Activated CD4-positive, alpha-beta T cell treated with anti-CD3 and anti-CD28 coated beads, Interleukin-2, amount 50 U/mL, for 1 hour (primary cell): ENCODE results near the gene RNU4-1.

ENCODE experiments used
- DNase-seq: peaks from one replicate; pipeline ENCODE4 v3.0.0-alpha.2; 2020

The RNU4-1 gene

DNA sequence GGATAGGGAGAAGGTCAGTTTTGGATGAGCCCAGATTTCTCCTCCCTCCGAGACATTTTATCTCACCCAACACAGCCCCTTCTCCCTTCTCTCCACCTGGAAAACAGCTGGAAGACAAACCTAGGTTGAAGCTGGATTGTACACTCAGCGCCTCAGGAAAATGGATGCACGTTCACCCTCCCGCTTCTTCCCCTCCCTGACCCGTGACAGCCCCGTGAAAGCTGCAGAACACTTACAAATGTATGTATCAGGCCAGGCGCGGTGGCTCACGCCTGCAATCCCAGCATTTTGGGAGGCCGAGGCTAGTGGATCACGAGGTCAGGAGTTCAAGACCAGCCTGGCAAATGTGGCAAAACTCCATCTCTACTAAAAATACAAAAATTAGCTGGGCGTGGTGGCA is 5.5 kb downstream of the RNU4-1 start:
- no peak for DNase-seq

DNA sequence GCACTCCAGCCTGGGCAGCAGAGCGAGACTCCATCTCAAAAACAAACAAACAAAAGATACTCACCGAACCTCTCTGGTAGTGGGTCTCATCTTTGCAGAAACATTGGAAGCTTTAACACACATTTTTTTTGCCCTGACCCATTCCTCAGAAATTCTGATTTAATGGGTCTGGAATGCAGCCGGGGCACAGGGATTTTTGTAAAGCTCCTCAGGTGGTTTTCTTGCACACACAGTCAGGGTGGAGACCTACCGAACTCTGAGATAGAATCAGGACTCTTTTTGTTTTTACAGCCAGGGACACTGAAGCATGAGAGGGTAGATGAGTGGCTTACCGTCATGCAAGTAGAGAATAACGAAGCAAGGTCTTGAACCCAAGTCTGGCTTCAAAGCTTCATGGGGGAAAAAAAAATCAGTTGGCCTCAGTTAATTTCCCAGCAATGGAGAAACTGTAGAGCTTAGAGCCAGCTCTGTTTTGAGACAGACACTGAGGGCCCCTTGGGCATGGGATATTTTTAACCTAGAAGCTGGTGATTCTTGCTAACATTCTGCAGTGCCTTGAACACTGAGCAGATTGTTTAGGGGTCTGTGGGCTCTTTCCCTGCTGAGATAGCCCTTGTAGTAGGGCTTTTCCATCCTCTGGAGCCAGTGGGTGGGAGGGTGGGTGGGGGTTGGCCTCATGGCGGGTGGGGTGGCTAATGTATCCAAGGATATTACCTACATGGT is 6.1 kb downstream of the RNU4-1 start:
- DNase-seq: no peak

DNA sequence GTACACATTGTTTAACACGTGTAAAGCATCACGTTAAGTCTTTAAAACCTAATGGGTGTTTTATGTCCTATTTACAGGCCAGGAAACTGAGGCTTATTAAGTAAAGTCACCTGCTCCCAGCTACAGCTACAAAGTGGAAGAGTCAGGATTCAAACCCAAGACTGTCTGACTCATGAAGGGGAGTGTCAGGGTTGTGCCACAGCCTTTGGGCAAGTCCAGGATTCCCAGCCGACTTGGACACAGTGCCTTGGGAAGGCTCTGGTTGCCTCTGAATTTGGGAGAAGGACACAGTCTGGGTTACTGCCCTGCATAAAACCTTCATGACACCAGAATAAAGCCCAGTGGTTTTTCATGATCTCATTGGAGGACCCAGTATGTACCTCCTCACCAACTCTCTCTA is 8.7 kb downstream of the RNU4-1 start:
- no peak for DNase-seq

DNA sequence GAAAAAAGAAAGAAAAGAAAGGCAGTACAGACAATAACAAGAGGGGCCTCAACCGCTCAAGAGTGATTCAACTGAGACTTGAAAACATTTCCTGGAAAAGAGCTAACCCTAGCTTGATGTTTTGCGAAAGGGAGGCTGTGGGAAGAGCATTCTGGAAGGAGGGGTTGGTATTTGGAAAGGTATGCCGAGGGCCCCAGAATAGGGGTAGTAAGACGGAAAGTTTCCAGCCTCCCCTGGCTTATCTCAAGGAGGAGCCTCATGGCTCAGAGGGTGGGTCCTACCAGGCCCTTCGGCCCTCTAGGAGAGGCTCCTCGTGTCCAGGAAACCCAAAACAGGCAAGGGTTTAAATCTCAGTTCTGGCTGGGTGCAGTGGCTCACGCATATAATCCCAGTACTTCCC is 9.7 kb downstream of the RNU4-1 start:
- no peak for DNase-seq

DNA sequence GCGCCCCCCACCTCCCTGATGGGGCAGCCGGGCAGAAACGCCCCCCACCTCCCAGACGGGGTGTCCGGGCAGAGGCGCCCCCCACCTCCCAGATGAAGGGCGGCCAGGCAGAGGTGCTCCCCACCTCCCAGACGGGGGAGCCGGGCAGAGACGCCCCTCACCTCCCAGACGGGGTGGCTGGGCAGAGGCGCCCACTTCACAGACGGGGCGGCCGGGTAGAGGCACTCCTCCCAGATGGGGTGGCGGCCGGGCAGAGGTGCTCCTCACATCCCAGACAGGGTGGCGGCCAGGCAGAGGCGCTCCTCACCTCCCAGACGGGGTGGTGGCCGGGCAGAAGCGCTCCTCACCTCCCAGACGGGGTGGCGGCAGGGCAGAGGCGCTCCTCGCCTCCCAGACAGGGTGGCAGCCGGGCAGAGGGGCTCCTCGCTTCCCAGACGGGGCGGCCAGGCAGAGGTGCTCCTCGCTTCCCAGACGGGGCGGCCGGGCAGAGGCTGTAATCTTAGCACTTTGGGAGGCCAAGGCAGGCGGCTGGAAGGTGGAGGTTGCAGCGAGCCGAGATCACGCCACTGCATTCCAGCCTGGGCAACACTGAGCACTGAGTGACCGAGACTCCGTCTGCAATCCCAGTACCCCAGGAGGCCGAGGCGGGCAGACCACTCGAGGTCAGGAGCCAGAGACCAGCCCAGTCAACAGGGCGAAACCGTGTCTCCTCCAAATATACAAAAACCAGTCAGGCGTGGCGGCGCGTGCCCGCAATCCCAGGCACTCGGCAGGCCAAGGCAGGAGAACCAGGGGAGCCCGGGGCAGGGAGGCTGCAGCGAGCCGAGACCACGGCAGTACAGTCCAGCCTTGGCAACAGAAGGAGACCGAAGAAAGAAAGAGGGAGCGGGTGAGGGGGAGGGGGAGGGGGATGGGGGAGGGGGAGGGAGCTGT is 14.6 kb downstream of the RNU4-1 start:
- DNase-seq: no peak

DNA sequence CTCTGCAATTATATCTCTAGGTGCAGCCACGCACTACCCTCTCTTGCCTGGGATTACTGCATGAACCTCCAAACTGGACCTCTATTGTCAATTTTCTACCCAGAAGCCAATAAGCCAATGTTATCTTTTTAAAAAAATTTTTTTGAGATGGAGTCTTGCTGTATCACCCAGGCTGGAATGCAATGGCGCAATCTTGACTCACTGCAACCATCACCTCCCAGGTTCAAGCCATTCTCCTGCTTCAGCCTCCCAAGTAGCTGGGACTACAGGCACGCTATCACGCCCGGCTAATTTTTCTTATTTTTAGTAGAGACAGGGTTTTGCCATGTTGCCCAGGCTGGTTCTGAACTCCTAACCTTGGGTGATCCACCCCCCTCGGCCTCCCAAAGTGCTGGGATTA is 16.3 kb downstream of the RNU4-1 start:
- DNase-seq: no peak

DNA sequence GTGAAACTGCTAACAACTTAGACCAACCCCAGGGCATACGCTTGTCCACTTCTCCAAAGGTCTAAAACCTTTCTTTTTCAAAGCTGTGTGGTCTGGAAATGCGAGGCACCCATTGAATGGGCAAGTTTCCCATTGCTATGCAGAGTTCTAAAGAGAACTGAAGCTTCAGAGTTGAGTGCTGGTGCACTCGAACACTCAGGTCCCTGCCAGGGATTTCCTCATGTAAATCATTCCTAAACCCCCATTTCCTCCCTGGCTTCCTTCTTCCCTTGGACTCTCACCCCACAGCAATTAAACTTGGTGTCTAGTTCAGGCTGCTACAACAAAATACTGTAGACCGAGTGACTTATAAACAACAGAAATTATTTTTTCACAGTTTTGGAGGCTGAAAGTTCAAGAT is 25.3 kb downstream of the RNU4-1 start:
- DNase-seq: no peak

DNA sequence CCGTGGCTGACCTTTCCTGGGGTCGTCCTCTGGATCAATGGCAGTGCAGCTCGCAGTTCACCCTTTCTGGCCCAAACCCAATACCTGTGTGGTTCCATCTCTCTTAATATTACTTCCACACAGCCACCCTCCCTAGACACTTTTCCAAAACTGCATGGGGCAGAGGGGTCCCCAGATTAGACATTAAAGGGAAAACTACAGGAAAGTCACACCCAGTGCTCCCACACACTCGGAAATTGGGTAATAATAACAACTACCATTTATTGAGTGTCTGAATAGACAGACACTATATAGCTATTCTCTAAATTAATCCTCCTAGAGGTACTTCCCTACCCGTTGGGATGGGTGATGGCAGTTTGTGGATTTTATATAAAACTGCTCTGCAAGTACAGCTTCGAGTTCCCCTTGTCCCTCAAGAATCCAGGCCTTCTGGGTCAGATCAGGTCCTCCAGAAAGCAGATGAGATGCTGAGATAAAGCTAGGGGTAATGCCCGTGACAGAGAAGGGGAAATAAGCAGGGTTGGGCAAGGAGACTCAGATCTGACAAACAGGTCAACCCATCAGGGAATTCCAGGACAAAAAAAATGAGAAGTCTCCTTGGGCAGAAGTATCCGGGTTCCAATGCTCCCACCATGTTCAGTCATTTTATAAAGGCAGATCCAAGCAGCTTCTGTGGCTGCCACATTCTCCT is 26.7 kb downstream of the RNU4-1 start:
- no peak for DNase-seq

DNA sequence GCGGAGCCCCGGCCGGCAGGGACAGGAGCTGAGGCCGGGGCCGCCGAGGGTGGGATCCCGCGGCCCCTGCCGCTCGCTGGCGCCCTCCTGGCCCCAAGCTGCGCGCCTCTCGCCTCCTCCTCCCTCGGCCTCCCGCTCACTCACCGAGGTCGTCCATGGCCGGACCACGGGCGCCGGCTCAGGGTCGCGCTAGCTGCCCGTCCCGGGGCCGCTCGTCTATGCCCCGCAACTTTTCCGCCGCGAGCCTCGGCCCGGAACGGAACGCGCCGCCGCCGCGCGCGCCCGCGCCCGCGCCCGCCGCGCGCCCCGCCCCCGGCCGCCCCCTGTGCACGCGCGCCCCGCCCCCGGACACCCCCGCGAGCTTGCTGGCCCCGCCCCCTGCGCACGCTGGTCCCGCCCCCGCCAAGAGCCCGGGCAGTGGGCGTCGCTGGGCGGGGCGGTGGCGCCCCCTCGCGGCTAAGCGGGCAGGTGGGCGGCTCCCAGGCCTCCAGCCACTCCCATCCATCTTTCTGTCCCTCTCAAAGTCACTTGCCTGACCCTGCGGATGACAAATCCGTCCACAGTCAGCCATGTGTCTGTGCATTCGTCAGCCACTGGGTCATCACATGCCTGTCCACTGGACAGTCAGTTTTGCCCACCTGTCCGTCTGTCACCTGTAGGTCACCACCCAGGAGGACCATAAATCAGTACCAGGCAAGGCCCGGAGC is 27.4 kb downstream of the RNU4-1 start, which contains the start of gene PXN:
PXN (minus strand) TSS at position 258 of the 707 bp plus-strand sequence; CDS start at position 157, 101 bp downstream.
- DNase-seq: peak; percentile 92

DNA sequence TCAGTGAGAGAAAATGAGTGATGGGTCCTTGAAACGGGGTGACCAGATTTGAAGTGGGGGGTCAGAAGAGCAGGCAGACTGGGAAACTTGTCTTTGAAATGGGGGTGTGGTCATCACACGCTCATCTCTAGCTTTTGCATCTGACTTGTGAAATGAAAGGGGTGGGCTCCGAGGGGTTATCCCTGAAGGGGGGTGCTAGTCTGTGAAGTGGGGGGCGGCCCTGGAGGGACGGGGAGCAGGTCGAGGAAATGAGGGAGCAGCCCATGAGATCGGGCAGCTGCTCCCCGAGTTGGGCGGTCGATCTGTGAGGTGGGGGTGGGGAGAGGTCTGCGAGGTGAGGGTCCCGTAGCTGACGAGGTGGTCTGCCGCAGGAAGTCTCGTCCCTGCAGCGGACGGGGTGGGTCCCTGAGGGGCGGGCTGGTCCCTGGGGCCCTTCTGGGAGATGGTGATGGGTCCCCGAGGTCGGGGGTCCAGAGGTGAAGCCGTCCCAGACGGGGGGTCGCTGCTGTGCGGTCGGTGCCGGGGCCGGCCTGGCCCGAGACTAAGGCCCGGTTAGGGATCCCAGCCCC is 28.0 kb downstream of the RNU4-1 start:
- DNase-seq: no peak

DNA sequence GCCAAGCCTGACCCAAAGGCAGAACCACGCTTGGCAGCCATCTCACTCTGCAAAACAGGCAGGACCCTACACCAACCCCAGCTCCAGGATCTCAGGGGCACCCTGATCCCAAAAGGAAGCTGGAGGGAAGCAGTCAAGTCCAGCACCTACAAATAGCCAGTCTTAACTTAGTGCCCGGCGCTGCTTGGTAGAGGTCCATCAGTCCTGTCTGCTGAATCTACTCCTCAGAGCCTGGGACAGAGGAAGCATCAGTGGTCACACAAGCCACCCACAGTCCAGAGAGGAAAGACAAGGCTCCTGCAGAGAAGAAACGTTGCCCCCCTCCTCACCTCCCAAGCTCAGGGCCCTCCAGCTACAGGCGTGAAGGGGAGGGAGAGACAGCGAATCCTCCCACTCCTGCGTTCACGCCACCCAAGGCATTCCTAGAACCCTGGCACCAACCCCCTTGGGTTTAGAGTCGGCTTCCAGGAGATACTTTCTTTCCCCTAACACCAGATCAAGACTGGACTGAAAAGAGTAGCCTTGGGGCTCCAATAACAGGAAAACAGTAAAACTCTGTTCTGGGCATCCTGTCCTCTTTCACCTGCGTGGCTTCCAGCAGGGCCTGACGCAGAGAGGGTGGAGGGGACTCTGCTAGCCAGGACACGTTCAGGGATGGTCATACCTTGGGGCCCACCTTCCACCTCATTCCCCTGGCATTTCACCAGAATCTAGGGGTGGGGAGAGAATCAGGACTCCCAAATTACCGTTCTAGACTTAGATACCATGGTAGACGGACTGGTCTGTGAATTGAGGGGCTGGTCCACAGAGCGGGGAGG is 28.7 kb downstream of the RNU4-1 start:
- no peak for DNase-seq

DNA sequence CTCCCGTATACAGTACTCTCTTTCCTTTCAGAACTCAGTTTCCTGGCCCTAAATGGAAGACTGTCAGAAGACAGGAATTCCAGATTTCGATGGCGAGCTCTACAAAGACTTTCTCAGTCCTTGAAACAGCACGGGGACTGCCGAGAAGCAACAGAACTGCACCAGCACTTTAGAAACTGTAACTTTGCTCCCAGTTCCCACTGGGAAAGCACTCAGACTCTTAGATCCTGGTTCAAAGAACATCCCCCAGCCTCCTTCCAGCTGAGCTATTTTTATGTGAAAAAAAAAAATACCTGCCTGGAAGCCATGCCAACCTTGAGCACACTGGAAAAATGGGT is 29.3 kb downstream of the RNU4-1 start:
- DNase-seq: no peak

DNA sequence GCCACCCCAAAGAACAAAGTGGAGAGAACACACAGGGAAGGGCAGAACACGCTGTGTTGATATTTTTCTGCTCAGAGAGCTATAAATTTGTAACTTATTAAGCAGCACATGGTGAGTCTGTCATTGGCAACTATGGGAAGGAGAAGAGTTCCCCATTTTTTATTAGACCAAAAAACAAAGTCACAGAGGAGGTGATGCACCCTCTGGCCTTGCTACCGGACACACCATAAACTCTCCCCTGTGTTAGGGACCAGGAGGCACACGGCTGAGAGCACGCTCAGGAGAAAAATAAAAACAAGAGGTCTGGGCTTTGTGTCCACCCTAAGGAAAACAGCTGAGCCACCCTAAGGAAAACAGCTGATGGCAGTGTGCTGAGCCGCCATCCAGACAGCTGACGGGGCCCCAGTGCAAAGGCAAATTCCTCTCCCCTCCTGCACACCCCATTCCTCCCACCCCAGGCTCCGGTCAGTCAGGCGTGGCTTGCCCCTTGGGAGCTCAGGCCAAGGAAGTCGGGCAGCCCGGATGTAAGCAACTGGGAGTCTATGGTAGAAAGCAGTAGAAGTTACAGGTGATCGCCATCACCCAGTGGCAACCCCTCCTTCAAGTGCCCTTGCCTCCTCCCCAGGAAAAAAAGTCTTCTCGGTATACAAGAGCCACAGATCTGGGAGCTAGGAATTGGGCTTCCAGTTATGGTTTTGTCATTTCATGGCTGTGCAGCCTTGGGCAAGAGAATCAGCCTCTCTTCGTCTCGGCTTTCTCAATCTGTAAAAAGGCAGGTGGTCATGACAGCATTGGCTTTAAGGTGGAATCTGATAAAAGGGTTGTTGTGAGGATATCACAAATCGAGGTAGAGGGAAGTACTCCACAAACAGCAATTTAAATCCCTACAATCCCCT is 29.9 kb downstream of the RNU4-1 start:
- DNase-seq: no peak

DNA sequence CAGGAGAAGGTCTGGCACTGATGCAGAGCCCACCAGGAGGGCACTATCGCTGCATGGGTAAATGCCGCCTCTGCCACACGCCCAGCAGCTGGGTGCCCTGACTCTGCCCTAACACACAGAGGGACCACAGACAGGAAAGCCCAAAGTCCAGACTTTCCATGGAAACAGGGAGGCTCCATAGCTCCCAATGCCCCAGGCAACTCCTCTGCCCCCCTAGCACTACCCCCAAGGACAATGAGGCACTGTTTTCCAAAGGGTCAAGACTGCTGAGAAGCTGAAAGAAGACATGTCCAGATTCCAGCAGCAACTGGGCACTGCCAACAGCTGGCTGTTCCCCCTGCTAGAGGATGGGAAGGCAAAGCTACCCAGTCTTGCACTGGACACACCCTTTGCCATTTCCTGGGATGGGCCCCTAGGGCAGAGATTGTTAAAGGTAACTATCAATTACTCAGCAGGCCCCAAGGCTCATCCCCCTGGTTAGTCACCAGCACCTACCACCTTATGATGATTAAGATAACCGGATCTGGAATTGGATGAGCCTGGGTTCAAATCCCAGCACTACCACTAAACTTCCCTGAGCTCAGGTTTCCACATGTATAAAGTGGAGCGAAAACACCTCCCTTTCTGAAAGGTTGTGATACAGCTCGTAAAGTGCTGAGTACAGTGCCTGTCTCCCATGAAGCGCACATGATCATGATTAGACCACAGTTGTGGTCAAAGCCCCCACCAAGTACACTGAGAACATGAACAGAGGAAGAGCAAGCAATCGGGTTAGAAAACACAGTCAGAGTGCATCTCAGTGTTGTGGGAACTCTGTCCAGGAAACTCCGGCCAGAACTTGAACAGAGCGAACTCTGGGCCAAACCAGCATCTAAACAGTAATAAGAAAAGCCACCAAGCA is 30.8 kb downstream of the RNU4-1 start:
- DNase-seq: no peak

DNA sequence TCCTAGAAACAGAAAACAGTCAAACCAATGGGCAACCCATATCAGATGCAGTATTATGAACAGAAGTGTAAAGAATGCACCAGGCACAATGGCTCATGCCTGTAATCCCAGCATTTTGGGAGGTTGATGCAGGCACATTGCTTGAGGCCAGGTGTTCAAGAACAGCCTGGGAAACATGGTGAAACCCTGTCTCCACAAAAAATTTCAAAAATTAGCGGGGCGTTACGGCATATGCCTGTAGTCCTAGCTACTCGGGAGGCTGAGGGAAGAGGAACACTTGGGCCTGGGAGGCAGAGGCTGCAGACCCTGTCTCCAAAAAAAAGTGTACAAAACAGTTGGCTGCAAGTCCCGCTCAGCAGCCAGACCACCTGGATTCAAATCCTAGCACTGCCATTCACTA is 32.4 kb downstream of the RNU4-1 start:
- DNase-seq: no peak

DNA sequence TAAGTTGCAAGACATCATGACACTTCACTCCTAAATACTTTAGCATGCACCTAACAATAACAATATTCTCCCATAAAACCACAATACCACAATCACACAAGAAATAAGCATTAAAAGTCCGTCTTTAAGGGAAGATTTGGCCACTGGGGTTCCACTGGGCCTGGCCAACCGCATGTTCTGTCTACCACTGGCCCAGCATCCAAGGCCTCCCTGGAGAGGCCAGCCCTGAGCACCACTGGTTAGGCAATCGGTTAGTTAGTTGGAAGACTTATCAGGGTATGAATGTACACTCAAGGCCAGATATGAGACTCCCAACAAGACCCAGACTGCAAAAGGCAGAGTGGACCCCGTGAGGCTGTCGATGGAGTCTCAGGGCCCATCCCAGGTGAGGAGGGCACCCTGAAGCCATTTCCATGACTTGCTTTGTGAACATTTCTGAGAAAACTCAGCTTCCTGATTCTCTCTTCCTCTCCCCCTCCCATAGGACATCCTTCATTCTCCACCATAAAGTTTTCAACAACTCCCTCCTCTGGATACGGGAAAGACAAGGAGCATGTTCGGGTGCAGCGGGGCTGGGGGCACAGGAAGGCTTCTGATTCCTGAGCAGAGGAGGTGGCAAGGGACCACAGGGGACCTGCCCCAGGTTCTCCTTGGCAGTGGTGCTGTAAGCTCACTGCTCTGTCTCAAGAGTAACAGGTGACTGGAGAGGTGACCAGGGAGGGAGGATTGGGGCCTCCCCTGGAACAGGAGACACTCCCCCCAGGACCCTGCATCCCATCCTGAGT is 33.4 kb downstream of the RNU4-1 start:
- DNase-seq: no peak

DNA sequence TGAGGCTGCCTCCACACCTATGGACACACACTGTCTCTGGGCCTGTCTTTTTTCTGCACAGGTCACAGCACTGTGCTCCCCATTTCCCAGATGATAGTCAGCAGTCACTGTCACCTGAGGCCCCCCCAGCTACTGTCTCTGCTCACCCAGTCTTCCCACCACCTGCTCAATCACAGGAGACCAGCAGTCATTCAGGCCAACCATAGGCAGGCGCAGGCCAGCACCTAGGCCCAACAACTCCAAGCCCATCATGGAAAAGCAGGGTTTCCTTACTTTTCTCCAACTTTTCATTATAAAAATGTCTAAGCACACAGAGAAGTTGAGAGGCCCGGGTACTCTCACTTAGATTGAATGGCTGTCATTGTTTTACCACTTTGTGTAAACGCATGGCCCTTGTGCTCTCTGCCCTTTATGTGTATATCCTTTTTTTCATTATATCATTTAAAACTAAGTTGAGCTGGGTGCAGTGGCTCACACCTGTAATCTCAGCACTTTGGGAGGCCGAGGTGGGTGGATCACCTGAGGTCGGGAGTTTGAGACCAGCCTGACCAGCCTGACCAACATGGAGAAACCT is 34.6 kb downstream of the RNU4-1 start:
- DNase-seq: no peak
